Measurements from ENCODE around the gene LENEP. TPM values are rescaled to one million over a fixed set of nuclear protein-coding genes. Genes with fewer than 3 reads are reported as not detected.
A peak's percentile ranks its signal among the peaks of the same experiment; 100 is the strongest.

Gene LENEP
- total RNA-seq, 4 donors from 2014 or later = not detected

DNA sequence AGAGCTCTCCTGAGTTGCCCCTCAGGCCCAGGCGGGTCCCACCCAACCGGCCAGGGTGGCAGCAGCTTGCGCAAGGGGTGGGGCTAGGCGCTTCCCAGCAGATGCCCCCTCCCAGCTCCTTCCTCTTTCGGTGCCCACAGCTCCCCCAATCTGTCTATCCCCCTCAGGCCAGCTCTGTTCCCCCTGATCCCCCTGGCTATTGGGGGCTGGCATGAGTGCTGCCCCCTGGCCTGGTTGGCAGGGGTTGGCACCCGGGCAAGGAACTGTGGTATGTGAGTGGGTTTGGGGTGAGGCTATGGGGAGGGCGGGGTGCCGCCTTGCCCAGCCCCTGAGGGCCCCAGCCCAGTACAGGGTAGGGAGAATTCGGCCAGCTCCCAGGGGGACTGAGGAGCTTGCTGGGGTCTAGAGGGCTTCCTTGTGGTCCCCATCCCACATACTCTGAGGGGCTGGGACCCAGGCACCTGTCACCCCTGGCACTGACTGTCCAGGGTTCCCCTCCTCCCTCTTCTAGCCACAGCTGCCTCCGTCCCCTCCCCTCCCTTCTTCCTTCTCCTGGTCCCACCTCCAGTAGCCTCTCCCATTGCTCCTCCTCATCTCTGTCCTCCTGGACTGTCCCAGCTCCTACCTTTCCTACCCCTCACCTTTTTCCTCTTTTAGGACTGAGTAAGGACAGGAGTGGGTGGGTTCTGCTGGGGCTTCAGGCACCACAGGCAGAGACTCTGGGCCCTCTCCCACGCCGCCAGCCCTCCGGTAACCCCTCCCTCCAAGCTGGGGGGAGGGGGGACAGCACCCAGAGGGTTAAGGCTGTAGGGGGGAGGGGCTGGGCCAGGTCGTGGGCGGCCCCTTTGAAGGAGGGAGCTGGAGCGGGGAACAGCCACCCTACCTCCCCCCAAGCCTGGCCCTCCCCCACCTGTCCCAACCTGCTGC lies 14.9 kb downstream of the LENEP start:
- Histone ChIP-seq H3K27ac (peak overlapping the region; percentile 96 to 100 (median 98)), H3K27me3 (no peaks in the 10 kb centered on the region), H3K9me3 (no peaks in the 10 kb centered on the region), H3K4me1 (peaks cover 48 to 94% (median 87%) of the 10 kb centered on the region in 4 donors), H3K4me3 (peak overlapping the region; percentile 1 to 56 (median 26)), H3K36me3 (no peaks in the 10 kb centered on the region)
- intact Hi-C loops (cut with DNase I; ENCODE audit: low total_unique reads) (no loop called here), in situ Hi-C loops (cut with MboI; ENCODE audit: low pct_ligation_motif_present in 1 of 4, low pct_unique_long_range_greater_than_20kb in 1 of 4, low sequenced_read_pairs in 3 of 4) (no loop called here)
- DNase-seq = peak; percentile 71
- TF ChIP-seq POLR2AphosphoS5 (IDR thresholded peaks at IDR 0.05) = peak in 2 of 3 donors; percentile 39 to 53
- no peak for TF ChIP-seq EP300 (IDR thresholded peaks at IDR 0.05; ENCODE audit: low read depth)
- TF ChIP-seq, protein P1, sequence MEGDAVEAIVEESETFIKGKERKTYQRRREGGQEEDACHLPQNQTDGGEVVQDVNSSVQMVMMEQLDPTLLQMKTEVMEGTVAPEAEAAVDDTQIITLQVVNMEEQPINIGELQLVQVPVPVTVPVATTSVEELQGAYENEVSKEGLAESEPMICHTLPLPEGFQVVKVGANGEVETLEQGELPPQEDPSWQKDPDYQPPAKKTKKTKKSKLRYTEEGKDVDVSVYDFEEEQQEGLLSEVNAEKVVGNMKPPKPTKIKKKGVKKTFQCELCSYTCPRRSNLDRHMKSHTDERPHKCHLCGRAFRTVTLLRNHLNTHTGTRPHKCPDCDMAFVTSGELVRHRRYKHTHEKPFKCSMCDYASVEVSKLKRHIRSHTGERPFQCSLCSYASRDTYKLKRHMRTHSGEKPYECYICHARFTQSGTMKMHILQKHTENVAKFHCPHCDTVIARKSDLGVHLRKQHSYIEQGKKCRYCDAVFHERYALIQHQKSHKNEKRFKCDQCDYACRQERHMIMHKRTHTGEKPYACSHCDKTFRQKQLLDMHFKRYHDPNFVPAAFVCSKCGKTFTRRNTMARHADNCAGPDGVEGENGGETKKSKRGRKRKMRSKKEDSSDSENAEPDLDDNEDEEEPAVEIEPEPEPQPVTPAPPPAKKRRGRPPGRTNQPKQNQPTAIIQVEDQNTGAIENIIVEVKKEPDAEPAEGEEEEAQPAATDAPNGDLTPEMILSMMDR (IDR thresholded peaks at IDR 0.05) = no peak
- TF ChIP-seq POLR2A (IDR thresholded peaks at IDR 0.05) = peak; percentile 54
- 45% methylated on average over 13 of the region's 16 CpGs; no CpG with 5 or more reads in 1 of the 2 donors for WGBS, 2 donors (ENCODE audit: low coverage in 1 of 2)

DNA sequence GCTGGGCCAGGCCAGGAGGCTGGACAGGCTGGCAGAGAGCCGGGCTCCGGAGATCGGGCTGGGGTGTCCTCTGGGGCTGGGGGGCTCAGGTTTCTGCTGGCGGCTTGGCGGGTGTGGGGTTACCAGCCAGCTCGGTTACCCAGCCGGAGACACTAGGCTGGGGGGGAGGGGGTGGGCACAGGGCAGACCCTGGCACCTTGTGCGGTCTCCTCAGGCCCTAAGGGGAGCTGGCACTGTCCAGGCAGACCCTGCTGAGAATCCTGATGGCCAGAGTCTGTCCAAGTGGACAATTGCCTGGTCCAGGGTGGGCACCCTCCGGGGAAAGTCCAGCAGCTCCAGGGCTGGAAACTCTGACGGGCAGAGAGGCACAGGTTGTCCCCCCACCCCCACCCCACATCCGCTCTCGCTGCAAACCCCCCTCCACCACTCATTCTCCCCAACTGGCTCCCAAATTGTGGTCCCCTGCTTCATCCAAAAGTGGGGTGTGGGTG lies 15.9 kb downstream of the LENEP start:
- H3K4me1 ChIP-seq = peaks cover 50 to 99% (median 90%) of the 10 kb centered on the region in 4 donors
- peak overlapping the region; percentile 1 to 56 (median 26) for H3K4me3 ChIP-seq
- in situ Hi-C loops (cut with MboI; ENCODE audit: low pct_ligation_motif_present in 1 of 4, low pct_unique_long_range_greater_than_20kb in 1 of 4, low sequenced_read_pairs in 3 of 4) (no loop called here), intact Hi-C loops (cut with DNase I; ENCODE audit: low total_unique reads) (no loop called here)
- no peak for TF ChIP-seq POLR2AphosphoS5 (IDR thresholded peaks at IDR 0.05)
- no peak for TF ChIP-seq EP300 (IDR thresholded peaks at IDR 0.05; ENCODE audit: low read depth)
- no peak for TF ChIP-seq POLR2A (IDR thresholded peaks at IDR 0.05)
- TF ChIP-seq, protein P1 (IDR thresholded peaks at IDR 0.05) = no peak
- no peak for DNase-seq
- H3K27ac ChIP-seq = peak overlapping the region; percentile 96 to 100 (median 98)
- H3K36me3 ChIP-seq = no peaks in the 10 kb centered on the region
- no peaks in the 10 kb centered on the region for H3K27me3 ChIP-seq
- WGBS, 2 donors (ENCODE audit: low coverage in 1 of 2) = 85% methylated on average over 12 of the region's 12 CpGs; no CpG with 5 or more reads in 1 of the 2 donors
- no peaks in the 10 kb centered on the region for H3K9me3 ChIP-seq

DNA sequence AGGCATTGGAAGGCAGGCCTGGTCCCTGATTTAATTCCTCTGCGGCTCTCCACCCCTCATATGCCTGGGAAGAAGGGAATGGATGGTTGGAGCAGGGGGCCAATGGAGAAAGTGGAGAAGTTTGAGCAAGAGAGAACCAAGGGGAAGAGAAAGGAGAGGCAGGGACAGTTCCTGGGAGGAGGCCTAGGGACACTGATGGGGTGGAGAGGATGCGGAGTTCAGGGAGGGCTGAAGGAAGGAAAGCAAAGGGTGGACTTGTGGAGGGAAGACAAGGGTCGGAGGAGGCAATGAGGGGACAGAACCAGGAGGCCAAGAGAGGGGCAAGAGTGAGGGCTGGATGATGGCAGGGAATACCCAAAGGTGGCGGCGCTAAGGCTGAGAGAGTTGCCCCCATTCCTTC lies 16.4 kb downstream of the LENEP start:
- H3K9me3 ChIP-seq = no peaks in the 10 kb centered on the region
- intact Hi-C loops (cut with DNase I; ENCODE audit: low total_unique reads) = no loop called here
- H3K36me3 ChIP-seq = peaks cover 0 to 3% (median under 1%) of the 10 kb centered on the region in 4 donors
- H3K4me1 ChIP-seq = peaks cover 45 to 94% (median 86%) of the 10 kb centered on the region in 4 donors
- H3K27me3 ChIP-seq = no peaks in the 10 kb centered on the region
- DNase-seq = no peak
- 86 to 94% methylated on average over 4 to 5 of the region's 5 CpGs for WGBS, 2 donors (ENCODE audit: low coverage in 1 of 2)
- peak overlapping the region in 3 of 4 donors; percentile 23 to 56 (median 28) for H3K4me3 ChIP-seq
- H3K27ac ChIP-seq = peak overlapping the region; percentile 96 to 100 (median 98)
- in situ Hi-C loops (cut with MboI; ENCODE audit: low pct_ligation_motif_present in 1 of 4, low pct_unique_long_range_greater_than_20kb in 1 of 4, low sequenced_read_pairs in 3 of 4) = no loop called here
- TF ChIP-seq POLR2AphosphoS5 (IDR thresholded peaks at IDR 0.05) = no peak
- TF ChIP-seq, protein P1 (IDR thresholded peaks at IDR 0.05) = no peak
- TF ChIP-seq POLR2A (IDR thresholded peaks at IDR 0.05) = no peak
- TF ChIP-seq EP300 (IDR thresholded peaks at IDR 0.05; ENCODE audit: low read depth) = no peak

DNA sequence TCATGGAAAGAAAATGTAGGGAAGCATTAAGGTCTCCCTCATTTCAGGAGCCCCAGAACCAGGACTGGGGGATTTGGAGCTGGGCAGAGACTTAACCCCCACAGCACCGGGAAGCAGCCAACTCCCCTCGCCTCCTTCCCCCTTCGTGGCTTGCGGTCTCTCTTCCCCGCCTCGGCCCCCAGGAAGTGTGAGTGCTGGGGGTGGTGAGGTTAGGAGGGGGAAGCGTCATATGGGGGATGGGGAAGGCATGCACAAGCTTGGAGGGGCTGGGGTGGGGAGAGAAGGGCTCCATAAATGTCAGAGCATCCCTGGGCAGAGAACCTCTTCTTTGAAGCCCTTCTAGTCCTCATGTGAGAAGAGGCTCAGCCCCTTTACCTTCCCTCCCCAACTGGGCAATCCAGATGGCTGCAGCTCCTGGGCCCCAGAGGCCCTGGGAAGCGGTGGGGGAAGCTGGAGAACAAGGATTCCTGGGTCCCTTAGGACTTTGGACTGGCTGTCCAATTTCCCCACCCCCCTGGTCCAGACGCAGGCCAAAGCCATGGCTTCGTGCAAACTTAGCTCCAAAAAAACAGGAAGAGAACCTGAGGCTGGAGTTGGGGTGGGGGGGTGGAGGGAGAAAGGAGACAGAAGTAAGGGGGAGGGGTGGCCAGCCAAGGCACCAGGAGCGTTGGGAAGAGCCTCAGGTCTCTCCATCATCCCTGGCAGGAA lies 17.0 kb downstream of the LENEP start:
- peak overlapping the region; percentile 96 to 100 (median 98) for H3K27ac ChIP-seq
- no peak for DNase-seq
- in situ Hi-C loops (cut with MboI; ENCODE audit: low pct_ligation_motif_present in 1 of 4, low pct_unique_long_range_greater_than_20kb in 1 of 4, low sequenced_read_pairs in 3 of 4) (no loop called here), intact Hi-C loops (cut with DNase I; ENCODE audit: low total_unique reads) (no loop called here)
- TF ChIP-seq POLR2A (IDR thresholded peaks at IDR 0.05) = no peak
- no peak for TF ChIP-seq POLR2AphosphoS5 (IDR thresholded peaks at IDR 0.05)
- TF ChIP-seq, protein P1 (IDR thresholded peaks at IDR 0.05) = no peak
- TF ChIP-seq EP300 (IDR thresholded peaks at IDR 0.05; ENCODE audit: low read depth) = no peak
- H3K4me1 ChIP-seq = peaks cover 41 to 88% (median 80%) of the 10 kb centered on the region in 4 donors
- H3K36me3 ChIP-seq = peaks cover 0 to 10% (median 2%) of the 10 kb centered on the region in 4 donors
- 22 to 42% methylated on average over 7 to 10 of the region's 11 CpGs for WGBS, 2 donors (ENCODE audit: low coverage in 1 of 2)
- no peaks in the 10 kb centered on the region for H3K9me3 ChIP-seq
- no peaks in the 10 kb centered on the region for H3K27me3 ChIP-seq
- H3K4me3 ChIP-seq = peak overlapping the region in 2 of 4 donors; percentile 23 to 56

Data from transverse colon (tissue), 4 donors.